PC-3 (cell line): Measurements from ENCODE around the gene ATAD3A. TPM values are rescaled to one million over a fixed set of nuclear protein-coding genes. Genes with fewer than 3 reads are reported as not detected.
"Not testable (repeated sequence)": the region's sequence is repeated elsewhere in the genome, so short reads cannot be mapped to it uniquely, and the experiment has no call there.

Experiments used
- ATAC-seq: fragments of 200-7000 bp; cut with Tn5 transposase; 2 replicates; pipeline ENCODE4 v1.9.1; 2020; ENCODE audit warnings: mild to moderate bottlenecking, moderate library complexity
- BruUV-seq: library from RNA; stranded (reverse); fragments of 400-500 nt; replicated peaks from 2 replicates; lab custom pipeline; 2021; lab: Mats Ljungman, UMichigan
- CTCF ChIA-PET: fragments of 300-600 bp; sonication (Branson Sonifier 250); formaldehyde crosslinking; loops from one replicate; lab custom pipeline; 2022; ENCODE audit warnings: antibody characterized with exemption; lab: Charles Lee
- POLR2A ChIA-PET: fragments of 300-600 bp; sonication (Branson Sonifier 250); formaldehyde crosslinking; loops from one replicate; lab custom pipeline; 2022; ENCODE audit warnings: antibody characterized with exemption; ENCODE audit not compliant: unreplicated experiment; lab: Charles Lee
- DNase-seq: peaks from one replicate; pipeline ENCODE4 v3.0.0-alpha.2; 2015
- H2AFZ ChIP-seq: fragments of 300-600 bp; sonication (generic); 2 replicates; pipeline ENCODE4 v1.6.0; 2016; ENCODE audit warnings: antibody characterized with exemption, low read length
- H3F3A ChIP-seq: fragments of 300-600 bp; sonication (generic); one replicate; pipeline ENCODE4 v1.6.0; 2017; ENCODE audit warnings: antibody characterized with exemption, low read length, control low read depth, mild to moderate bottlenecking; ENCODE audit not compliant: unreplicated experiment
- H3K27ac ChIP-seq: fragments of 300-600 bp; sonication (generic); 2 replicates; pipeline ENCODE4 v1.5.1; 2016; ENCODE audit warnings: mild to moderate bottlenecking, low read length
- H3K27me3 ChIP-seq: fragments of 300-600 bp; sonication (generic); 2 replicates; pipeline ENCODE4 v1.6.1; 2016; ENCODE audit warnings: low read length, mixed read lengths
- H3K36me3 ChIP-seq: fragments of 300-600 bp; sonication (generic); 2 replicates; pipeline ENCODE4 v1.6.1; 2016; ENCODE audit warnings: low read depth, mixed run types, low read length, mixed read lengths
- H3K4me1 ChIP-seq: fragments of 300-600 bp; sonication (generic); 2 replicates; pipeline ENCODE4 v1.5.1; 2016; ENCODE audit warnings: low read length; ENCODE audit not compliant: insufficient read depth
- H3K4me2 ChIP-seq: fragments of 300-600 bp; sonication (generic); 2 replicates; pipeline ENCODE4 v1.6.0; 2016; ENCODE audit warnings: low read length
- H3K4me3 ChIP-seq: fragments of 300-600 bp; sonication (generic); 2 replicates; pipeline ENCODE4 v1.5.1; 2016; ENCODE audit warnings: mild to moderate bottlenecking, low read length, mixed read lengths
- H3K79me2 ChIP-seq: fragments of 300-600 bp; sonication (generic); 2 replicates; pipeline ENCODE4 v1.6.1; 2017; ENCODE audit warnings: low read length, mixed read lengths
- H3K9ac ChIP-seq: fragments of 300-600 bp; sonication (generic); 2 replicates; pipeline ENCODE4 v1.6.0; 2016; ENCODE audit warnings: mild to moderate bottlenecking, low read length
- H3K9me2 ChIP-seq: fragments of 300-600 bp; sonication (generic); replicated peaks from 2 replicates; pipeline ENCODE4 v1.6.1; 2016; ENCODE audit warnings: mixed run types, low read length, mixed read lengths
- H3K9me3 ChIP-seq: fragments of 300-600 bp; sonication (generic); 2 replicates; pipeline ENCODE4 v1.6.1; 2016; ENCODE audit warnings: low read length, mixed read lengths
- H4K20me1 ChIP-seq: fragments of 300-600 bp; sonication (generic); 2 replicates; pipeline ENCODE4 v1.6.1; 2016; ENCODE audit warnings: low read length, mixed read lengths
- EZH2 ChIP-seq: fragments of 300-600 bp; sonication (generic); IDR thresholded peaks from one replicate; pipeline ENCODE4 v1.6.1; 2017; ENCODE audit warnings: antibody characterized with exemption, mild to moderate bottlenecking, low read length; ENCODE audit not compliant: unreplicated experiment
- EZH2phosphoT487 ChIP-seq: fragments of 300-600 bp; sonication (generic); IDR thresholded peaks from 2 replicates; pipeline ENCODE4 v1.6.1; 2018; ENCODE audit warnings: mild to moderate bottlenecking, antibody characterized with exemption, low read length, borderline replicate concordance
- intact Hi-C: fragments of 100-400 bp; cut with micrococcal nuclease; formaldehyde crosslinking; loops from 2 replicates; pipeline ENCODE4 v1.9.0; 2023
- total RNA-seq: library from RNA; depleted of rRNA; stranded (reverse); fragments of >200 nt; gene quantifications from 2 replicates; pipeline ENCODE4 v1.2.3, GENCODE V29; 2014
- TF ChIP-seq, protein P1 (sequence below): fragments of 300-600 bp; sonication (generic); conservative IDR thresholded peaks from 2 replicates; pipeline ENCODE4 v1.5.1; 2017; ENCODE audit warnings: antibody characterized with exemption, low read depth, mild to moderate bottlenecking, low read length

The ATAD3A gene
- total RNA-seq, 1 experiment from 2014 or later: 186 TPM

DNA sequence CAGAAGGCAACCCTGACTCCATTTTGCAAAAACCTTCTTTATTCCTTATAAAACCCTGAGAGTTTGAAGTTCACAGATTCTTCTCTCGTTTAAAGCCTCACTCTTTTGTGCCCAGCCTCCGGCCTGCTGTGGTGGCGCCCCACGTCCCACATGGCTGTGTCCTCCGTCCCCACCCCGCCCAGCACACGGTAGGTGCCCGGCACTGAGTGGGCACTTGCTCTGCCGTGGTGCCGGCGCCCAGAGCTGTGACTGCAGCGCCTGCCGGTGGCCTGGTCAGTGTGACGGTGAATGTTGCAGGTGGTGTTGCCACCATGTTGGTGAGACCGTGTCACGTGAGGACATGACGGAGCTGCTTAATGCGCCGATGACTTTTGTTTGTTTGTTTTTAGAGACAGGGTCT, 9.4 kb downstream of the ATAD3A start:
- Histone ChIP-seq H2AFZ (no peak overlapping the region), H3K4me3 (no peak overlapping the region), H3F3A (no peaks in the 10 kb centered on the region), H3K9me2 (no peaks in the 10 kb centered on the region), H3K4me1 (no peaks in the 10 kb centered on the region), H3K36me3 (peaks cover 38% of the 10 kb centered on the region), H4K20me1 (no peaks in the 10 kb centered on the region), H3K9ac (no peak overlapping the region), H3K4me2 (no peak overlapping the region), H3K9me3 (no peaks in the 10 kb centered on the region), H3K27ac (no peak overlapping the region), H3K79me2 (peaks cover 4% of the 10 kb centered on the region; the same call in 1 of the 2 replicates), H3K27me3 (no peaks in the 10 kb centered on the region)
- ATAC-seq: no peak
- no TSS peak for BruUV-seq
- TF ChIP-seq, protein P1, sequence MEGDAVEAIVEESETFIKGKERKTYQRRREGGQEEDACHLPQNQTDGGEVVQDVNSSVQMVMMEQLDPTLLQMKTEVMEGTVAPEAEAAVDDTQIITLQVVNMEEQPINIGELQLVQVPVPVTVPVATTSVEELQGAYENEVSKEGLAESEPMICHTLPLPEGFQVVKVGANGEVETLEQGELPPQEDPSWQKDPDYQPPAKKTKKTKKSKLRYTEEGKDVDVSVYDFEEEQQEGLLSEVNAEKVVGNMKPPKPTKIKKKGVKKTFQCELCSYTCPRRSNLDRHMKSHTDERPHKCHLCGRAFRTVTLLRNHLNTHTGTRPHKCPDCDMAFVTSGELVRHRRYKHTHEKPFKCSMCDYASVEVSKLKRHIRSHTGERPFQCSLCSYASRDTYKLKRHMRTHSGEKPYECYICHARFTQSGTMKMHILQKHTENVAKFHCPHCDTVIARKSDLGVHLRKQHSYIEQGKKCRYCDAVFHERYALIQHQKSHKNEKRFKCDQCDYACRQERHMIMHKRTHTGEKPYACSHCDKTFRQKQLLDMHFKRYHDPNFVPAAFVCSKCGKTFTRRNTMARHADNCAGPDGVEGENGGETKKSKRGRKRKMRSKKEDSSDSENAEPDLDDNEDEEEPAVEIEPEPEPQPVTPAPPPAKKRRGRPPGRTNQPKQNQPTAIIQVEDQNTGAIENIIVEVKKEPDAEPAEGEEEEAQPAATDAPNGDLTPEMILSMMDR: no peak
- TF ChIP-seq EZH2phosphoT487 (no peak), EZH2 (no peak)
- intact Hi-C loops: no loop called here
- ChIA-PET POLR2A (no interaction called here), CTCF (no interaction called here)
- DNase-seq: no peak

DNA sequence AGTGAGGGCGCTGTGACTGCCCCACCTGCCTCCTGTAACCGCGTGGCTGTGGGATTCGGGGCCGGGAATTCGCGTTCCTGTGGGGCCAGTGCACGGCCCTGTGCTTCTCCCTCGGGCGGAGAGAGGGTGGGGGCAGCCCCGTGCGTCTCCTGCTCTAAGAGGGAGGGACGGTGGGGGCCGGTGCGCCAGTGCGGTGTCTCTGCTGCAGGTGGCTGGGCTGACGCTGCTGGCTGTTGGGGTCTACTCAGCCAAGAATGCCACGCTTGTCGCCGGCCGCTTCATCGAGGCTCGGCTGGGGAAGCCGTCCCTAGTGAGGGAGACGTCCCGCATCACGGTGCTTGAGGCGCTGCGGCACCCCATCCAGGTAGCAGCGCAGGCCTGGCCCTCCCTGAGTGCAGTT, 10.6 kb downstream of the ATAD3A start:
- BruUV-seq, H3K9me2 ChIP-seq, H3K27ac ChIP-seq, CTCF ChIA-PET, intact Hi-C loops, POLR2A ChIA-PET, DNase-seq, H4K20me1 ChIP-seq, H3K27me3 ChIP-seq, H3K9ac ChIP-seq, H3K9me3 ChIP-seq, H3K4me1 ChIP-seq, ATAC-seq, H3K79me2 ChIP-seq, H2AFZ ChIP-seq, H3F3A ChIP-seq, H3K4me2 ChIP-seq, H3K4me3 ChIP-seq: not testable (repeated sequence)
- peaks cover 39% of the 10 kb centered on the region for H3K36me3 ChIP-seq

DNA sequence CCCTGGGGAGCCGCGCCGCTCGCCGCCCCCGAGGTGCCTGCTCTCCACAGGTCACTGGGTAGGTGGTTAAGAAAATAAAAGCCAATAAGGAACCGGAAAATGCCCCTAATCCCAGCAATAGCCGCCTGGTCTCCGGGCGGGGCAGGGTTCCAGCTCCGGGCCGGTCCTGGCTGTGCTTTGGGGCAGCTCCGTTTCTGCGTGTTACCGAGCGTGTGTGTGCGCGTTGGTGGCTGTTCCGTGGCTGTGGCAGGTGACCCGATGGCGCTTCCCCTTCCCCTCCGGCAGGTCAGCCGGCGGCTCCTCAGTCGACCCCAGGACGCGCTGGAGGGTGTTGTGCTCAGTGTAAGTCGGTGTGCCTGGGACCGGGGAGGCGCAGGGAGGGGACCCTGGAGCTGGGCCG, 11.3 kb downstream of the ATAD3A start:
- H3K9me3 ChIP-seq, H3K27ac ChIP-seq, BruUV-seq, ATAC-seq, H3K4me1 ChIP-seq, H3K4me2 ChIP-seq, POLR2A ChIA-PET, intact Hi-C loops, H3K9ac ChIP-seq, CTCF ChIA-PET, H3K9me2 ChIP-seq, H2AFZ ChIP-seq, H3F3A ChIP-seq, H3K4me3 ChIP-seq, H3K79me2 ChIP-seq, DNase-seq, H4K20me1 ChIP-seq, H3K27me3 ChIP-seq: not testable (repeated sequence)
- peaks cover 40% of the 10 kb centered on the region for H3K36me3 ChIP-seq

DNA sequence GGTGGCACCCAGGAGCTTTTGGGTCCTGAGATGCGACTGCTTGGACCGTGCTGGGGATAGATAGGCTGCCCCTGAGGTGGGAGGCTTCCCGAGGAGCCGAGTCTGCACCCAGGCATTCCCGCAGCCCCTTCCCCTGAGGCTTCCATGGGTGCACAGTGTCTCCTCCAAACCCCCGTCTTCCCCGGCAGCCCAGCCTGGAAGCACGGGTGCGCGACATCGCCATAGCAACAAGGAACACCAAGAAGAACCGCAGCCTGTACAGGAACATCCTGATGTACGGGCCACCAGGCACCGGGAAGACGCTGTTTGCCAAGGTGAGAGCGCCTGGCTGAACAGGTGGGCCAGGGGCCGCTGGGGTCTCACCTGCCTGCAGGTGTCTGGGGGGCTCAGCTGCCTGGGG, 11.7 kb downstream of the ATAD3A start:
- H3K4me3 ChIP-seq, intact Hi-C loops, H3K9me2 ChIP-seq: not testable (repeated sequence)

DNA sequence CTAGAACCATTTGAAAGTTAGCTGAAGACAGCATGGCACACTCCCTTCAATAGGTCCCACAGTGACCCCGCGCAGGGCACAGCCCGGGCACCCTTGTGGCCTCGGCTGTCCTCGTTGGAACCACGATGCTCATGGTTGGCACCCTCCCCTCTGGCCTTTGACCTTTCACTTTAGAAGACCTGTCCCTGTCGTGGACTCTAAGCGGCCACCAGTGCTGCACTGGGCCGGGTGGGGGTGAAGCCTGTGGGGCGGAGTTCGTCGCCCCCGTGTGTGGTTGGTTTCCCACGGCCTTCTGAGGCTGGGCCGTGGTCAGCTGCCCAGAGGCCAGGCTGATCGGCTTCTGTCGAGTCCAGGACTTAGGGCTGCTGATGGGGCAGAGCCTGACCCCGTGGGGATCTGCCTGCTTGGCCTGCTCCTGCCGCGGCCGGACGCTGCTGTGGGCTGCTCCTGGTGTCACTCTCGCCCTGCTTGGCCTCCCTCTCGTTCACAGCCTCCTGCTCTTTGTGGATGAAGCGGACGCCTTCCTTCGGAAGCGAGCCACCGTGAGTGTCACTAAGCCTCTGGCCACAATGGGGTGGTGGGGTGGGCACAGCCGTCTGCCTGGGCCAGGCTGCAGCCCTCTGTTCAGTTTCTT, 12.9 kb downstream of the ATAD3A start:
- ATAC-seq, intact Hi-C loops: not testable (repeated sequence)

More for the DNA sequence above, 11.7 kb downstream of the ATAD3A start:
- H3K79me2 ChIP-seq, H3K27ac ChIP-seq, H3K4me1 ChIP-seq, H3K4me2 ChIP-seq, H4K20me1 ChIP-seq, H3K27me3 ChIP-seq, DNase-seq, ATAC-seq, BruUV-seq, H2AFZ ChIP-seq, H3K9me3 ChIP-seq, H3F3A ChIP-seq, H3K9ac ChIP-seq, POLR2A ChIA-PET, CTCF ChIA-PET: not testable (repeated sequence)
- H3K36me3 ChIP-seq: peaks cover 43% of the 10 kb centered on the region

DNA sequence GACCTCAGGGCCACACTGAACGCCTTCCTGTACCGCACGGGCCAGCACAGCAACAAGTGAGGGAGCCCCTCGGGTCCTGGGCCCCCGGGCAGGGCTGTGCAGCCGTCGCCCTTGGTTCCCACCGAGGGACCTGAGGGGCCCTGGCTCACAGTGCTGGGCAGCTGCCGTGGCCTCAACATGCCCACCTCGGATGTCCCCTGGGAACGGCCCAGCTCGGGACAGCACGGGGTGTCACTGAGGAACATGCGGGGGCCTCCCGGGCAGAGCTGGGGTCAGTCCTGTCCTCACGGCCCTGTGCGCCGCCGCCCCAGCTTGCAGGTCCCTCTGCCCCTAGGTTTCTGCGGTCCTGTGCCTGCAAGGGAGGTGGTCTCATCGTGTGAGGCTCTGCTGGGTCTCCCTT, 14.5 kb downstream of the ATAD3A start:
- H4K20me1 ChIP-seq, H3K9ac ChIP-seq, intact Hi-C loops, CTCF ChIA-PET, H3K27me3 ChIP-seq, ATAC-seq, H3K27ac ChIP-seq, H3K79me2 ChIP-seq, BruUV-seq, H3K4me3 ChIP-seq, H3K4me2 ChIP-seq, H2AFZ ChIP-seq, H3F3A ChIP-seq, DNase-seq, H3K9me2 ChIP-seq, H3K9me3 ChIP-seq, H3K4me1 ChIP-seq, POLR2A ChIA-PET: not testable (repeated sequence)
- peaks cover 59% of the 10 kb centered on the region for H3K36me3 ChIP-seq

More for the DNA sequence above, 12.9 kb downstream of the ATAD3A start:
- H3K9me3 ChIP-seq, H3K27me3 ChIP-seq, H4K20me1 ChIP-seq, H2AFZ ChIP-seq, H3K27ac ChIP-seq, H3K9ac ChIP-seq, H3K4me1 ChIP-seq, POLR2A ChIA-PET, H3K4me3 ChIP-seq, BruUV-seq, H3K4me2 ChIP-seq, H3K79me2 ChIP-seq, DNase-seq, H3F3A ChIP-seq, H3K9me2 ChIP-seq: not testable (repeated sequence)
- peaks cover 54% of the 10 kb centered on the region for H3K36me3 ChIP-seq
- CTCF ChIA-PET: interaction anchor here (0.6 kb wide), 1 partner anchor 300 kb away, joined by 5 read pairs; no protein-coding TSS in a partner anchor
